PFSK-1 (cell line): ENCODE data around the gene TAP1.

Source experiments
- FOXP2 ChIP-seq: optimal IDR thresholded peaks from 2 replicates; pipeline ENCODE3; 2011; ENCODE audit warnings: borderline replicate concordance, control low read depth, inconsistent platforms; ENCODE audit not compliant: insufficient read depth; ENCODE audit errors: extremely low read length, extremely low read depth
- POLR2AphosphoS5 ChIP-seq: IDR thresholded peaks from 2 replicates; pipeline ENCODE4 v1.6.1; 2012; ENCODE audit warnings: low read depth, mild to moderate bottlenecking, control low read depth, low read length, moderate library complexity
- SIN3A ChIP-seq: IDR thresholded peaks from 2 replicates; pipeline ENCODE4 v1.6.1; 2012; ENCODE audit warnings: mild to moderate bottlenecking, low read length, moderate library complexity, borderline replicate concordance; ENCODE audit not compliant: insufficient read depth
- TAF1 ChIP-seq: IDR thresholded peaks from 2 replicates; pipeline ENCODE4 v1.6.1; 2012; ENCODE audit warnings: low read length, control low read depth, borderline replicate concordance; ENCODE audit not compliant: insufficient read depth
- TF ChIP-seq, protein P1 (sequence below), 2 experiments: IDR thresholded peaks; 2 replicates each; pipeline versions ENCODE4 v1.6.1 to v1.8.0; 2011 to 2012; ENCODE audit warnings: low read depth in 2 of 2, low read length in 2 of 2, control low read depth in 1 of 2, inconsistent platforms in 1 of 2, mild to moderate bottlenecking in 1 of 2, moderate library complexity in 1 of 2; ENCODE audit not compliant: insufficient read depth in 1 of 2

TAP1 gene

DNA sequence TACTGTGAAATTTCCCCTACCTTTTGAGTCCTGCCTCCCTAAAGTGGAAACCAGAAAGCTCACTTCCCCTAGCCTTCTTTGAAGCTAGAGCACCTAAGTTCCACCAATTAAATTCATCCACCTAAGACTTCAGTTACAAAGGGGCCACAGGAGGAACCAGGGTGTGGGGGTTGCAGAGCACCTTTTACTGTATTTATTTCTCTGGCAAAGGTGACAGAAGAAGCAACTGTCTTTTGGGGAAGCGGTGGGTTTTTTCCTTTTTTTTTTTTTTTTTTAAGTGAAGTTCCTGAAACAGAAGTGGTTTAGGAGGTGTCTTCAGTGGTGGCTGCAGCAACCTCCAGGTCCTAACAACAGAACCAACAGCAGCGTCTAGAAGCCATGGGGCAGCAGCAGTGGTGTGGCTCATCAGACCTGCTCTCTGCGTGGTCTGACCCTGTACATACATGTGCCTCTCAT, 13.5 kb upstream of the TAP1 start:
- no peak for TF ChIP-seq TAF1
- TF ChIP-seq, protein P1, sequence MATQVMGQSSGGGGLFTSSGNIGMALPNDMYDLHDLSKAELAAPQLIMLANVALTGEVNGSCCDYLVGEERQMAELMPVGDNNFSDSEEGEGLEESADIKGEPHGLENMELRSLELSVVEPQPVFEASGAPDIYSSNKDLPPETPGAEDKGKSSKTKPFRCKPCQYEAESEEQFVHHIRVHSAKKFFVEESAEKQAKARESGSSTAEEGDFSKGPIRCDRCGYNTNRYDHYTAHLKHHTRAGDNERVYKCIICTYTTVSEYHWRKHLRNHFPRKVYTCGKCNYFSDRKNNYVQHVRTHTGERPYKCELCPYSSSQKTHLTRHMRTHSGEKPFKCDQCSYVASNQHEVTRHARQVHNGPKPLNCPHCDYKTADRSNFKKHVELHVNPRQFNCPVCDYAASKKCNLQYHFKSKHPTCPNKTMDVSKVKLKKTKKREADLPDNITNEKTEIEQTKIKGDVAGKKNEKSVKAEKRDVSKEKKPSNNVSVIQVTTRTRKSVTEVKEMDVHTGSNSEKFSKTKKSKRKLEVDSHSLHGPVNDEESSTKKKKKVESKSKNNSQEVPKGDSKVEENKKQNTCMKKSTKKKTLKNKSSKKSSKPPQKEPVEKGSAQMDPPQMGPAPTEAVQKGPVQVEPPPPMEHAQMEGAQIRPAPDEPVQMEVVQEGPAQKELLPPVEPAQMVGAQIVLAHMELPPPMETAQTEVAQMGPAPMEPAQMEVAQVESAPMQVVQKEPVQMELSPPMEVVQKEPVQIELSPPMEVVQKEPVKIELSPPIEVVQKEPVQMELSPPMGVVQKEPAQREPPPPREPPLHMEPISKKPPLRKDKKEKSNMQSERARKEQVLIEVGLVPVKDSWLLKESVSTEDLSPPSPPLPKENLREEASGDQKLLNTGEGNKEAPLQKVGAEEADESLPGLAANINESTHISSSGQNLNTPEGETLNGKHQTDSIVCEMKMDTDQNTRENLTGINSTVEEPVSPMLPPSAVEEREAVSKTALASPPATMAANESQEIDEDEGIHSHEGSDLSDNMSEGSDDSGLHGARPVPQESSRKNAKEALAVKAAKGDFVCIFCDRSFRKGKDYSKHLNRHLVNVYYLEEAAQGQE (IDR thresholded peaks at IDR 0.05; ENCODE audit: insufficient read depth in 1 of 2, low read depth in 2 of 2, low read length in 2 of 2), result no peak
- TF ChIP-seq POLR2AphosphoS5, result no peak
- no peak for TF ChIP-seq SIN3A

DNA sequence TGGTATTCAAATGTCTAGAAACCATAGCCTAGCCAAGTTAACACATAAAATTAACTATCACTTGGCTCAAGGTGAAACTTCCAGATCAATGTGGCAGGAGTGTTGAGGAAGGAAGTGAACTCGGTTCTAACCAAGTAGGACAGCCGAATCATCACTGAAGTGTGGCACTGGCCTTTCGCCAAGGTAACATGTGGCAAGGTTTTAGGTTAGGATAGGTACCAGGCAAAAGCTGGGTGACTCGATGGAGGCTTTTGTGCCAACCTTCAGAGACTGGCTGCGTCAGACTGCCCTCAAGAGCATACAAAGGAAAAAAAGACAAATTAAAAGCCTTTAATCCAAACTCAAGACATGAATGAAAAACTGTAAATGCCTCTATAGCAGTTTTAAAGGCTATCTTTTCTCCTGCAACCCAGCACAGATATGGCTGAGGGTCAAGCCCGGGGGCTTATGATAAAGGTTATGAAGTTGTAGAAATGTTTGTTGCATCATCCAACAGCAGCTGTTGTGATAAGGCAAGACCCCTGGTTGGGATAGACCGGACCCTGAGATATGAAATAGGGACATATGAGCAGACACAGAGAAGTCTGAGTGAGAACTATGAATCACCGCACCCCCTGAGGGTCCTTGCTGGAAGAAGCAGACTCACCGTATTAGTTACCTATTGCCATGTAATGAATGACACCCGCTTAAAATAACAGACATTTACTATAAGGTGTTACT, 12.4 kb upstream of the TAP1 start:
- TF ChIP-seq, protein P1 (IDR thresholded peaks at IDR 0.05; ENCODE audit: insufficient read depth in 1 of 2, low read depth in 2 of 2, low read length in 2 of 2), result no peak
- TF ChIP-seq TAF1 (no peak), POLR2AphosphoS5 (no peak), SIN3A (no peak), FOXP2 (no peak)

DNA sequence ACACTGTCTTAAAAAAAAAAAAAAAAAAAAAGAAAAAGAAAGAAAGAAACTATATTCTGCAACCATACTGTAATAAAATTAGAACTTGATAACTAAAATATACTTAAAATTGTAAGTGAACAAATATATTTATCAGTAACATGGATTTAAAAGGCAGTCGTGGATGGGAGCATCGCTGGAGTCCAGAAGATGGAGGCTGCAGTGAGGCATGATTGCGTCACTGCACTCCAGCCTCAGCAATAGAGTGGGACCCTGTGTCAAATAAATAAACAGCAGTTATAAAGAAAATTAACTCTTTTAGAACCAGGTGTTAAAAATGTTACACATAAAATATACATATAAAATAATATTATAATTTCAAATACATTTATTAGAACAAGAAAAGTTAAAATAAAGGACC, 9.2 kb upstream of the TAP1 start:
- TF ChIP-seq FOXP2 (no peak), TAF1 (no peak)

DNA sequence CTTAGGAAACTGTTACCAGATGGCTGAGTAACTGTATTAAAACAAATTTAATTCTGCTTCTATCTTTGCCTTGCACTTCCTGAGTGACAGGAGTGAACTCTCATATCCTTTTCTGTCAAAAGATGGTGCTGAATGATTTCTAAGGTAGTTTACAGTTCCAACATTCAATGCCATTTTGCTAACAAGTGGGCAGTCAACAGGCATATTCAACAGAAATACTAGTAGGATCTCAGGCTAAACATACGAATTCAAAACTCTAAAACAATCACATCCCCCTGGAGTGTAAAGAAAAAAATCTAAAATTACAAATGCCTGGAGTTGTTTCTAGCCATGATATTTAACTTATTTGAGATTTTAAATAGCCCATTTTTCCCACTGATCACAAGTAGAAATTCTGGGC, 7.2 kb upstream of the TAP1 start:
- TF ChIP-seq FOXP2 (no peak), SIN3A (no peak), TAF1 (no peak), POLR2AphosphoS5 (no peak)
- TF ChIP-seq, protein P1 (IDR thresholded peaks at IDR 0.05; ENCODE audit: insufficient read depth in 1 of 2, low read depth in 2 of 2, low read length in 2 of 2), result no peak

DNA sequence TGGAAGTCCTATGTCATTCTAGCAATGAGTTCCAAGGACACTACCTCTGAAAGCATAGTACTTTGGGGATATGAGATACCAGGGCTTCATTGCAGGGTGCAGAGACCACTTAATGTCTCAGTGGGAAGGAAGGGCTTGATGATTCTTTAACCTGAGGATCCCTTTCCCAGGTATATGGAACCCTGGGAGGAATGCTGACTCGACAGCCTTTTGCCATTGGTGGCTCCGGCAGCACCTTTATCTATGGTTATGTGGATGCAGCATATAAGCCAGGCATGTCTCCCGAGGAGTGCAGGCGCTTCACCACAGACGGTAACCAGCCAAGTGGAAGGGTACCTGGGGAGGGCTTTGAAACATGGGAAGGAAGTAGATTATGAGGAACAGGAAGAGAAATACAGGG, 4.7 kb upstream of the TAP1 start:
- TF ChIP-seq POLR2AphosphoS5, result no peak
- TF ChIP-seq SIN3A, result no peak
- TF ChIP-seq, protein P1 (IDR thresholded peaks at IDR 0.05; ENCODE audit: insufficient read depth in 1 of 2, low read depth in 2 of 2, low read length in 2 of 2), result no peak
- TF ChIP-seq FOXP2, result no peak
- TF ChIP-seq TAF1, result no peak
